EL (cell line): Measurements from ENCODE around the gene CPZ.

Experiments used
- DNase-seq: peaks from one replicate; pipeline ENCODE4 v3.0.0-alpha.2; 2016

The CPZ gene

DNA sequence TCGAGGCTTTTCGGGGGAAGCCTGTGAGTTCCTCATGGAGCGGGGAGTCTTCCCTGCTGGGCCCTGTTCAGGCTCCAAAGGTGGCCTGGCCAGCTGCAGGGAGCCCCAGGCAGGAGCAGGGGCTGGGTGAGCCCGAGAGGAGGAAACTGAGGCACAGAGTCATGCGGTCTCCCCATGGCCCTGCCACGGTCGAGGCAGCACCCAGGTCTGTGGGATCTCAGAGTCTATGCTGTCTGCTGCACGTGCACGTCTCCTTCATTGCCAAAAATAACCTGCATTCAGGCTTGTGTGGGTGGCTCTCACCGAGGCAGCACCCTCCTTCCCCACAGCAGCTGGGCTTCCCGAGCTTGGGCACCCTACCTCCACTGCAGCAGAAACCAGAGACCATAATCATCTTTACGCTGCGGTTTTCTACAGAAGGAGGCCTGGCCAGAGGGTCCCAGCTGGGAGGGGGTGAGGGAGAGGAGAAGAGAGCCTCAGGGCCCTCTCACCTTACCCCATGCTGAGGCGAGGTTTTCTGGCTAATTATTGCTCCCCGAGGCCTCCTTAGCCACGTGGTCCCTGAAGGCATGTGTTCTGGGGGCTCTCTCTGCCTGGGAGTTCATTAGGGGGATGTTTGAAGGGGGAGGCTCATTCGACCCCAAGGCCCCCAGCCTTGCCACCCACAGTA, 64.3 kb downstream of the CPZ start:
- no peak for DNase-seq

DNA sequence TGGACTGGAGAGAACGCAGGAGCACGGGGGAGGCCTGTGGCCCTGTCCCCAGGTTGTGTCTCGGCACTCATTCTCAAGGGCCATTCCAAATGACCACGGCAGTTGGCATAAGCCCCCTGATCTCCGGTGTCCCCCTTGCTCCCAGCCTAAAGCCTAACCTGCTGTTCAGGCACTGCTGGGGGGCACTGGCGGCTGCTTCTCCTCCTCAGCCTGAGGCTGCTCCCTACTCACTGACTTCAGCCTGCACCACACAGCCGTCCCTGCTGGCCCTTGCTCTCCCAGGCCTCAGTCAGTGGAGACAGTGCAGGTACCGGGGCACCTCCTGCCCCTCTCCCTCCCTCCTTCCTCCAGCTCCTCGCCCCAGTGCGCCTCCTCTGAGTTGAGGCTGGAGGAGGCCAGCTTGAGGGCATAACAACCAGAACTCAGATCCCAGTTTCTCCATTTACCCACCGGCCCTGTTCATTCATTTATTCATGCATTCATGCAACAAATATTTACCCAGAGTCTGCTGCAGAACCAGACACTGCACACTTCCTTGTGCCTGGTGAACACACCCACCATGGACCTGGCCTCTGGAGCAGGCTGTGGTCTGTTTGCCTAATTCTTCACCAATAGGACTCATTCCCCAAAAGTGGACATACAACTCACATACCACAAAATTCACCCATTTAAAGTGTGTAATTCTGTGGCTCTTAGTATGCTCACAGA, 65.0 kb downstream of the CPZ start:
- DNase-seq: no peak

DNA sequence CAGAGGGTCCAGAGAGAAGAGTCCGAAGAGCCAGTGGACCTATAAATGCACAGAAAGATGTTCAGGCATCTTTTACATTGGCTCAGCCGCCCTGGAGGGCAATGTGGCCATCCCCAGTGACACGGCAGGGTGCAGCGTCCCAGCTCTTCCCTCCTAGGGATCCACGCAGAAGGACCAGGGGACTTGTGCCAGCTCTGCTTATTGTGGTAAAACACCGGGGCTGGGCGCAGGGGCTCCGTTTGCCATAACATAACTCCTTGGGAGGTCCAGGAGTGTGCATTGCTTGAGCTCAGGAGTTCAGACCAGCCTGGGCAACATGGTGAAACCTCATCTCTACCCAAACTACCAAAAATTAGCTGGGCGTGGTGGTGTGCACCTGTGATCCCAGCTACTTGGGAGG, 70.2 kb downstream of the CPZ start:
- no peak for DNase-seq

DNA sequence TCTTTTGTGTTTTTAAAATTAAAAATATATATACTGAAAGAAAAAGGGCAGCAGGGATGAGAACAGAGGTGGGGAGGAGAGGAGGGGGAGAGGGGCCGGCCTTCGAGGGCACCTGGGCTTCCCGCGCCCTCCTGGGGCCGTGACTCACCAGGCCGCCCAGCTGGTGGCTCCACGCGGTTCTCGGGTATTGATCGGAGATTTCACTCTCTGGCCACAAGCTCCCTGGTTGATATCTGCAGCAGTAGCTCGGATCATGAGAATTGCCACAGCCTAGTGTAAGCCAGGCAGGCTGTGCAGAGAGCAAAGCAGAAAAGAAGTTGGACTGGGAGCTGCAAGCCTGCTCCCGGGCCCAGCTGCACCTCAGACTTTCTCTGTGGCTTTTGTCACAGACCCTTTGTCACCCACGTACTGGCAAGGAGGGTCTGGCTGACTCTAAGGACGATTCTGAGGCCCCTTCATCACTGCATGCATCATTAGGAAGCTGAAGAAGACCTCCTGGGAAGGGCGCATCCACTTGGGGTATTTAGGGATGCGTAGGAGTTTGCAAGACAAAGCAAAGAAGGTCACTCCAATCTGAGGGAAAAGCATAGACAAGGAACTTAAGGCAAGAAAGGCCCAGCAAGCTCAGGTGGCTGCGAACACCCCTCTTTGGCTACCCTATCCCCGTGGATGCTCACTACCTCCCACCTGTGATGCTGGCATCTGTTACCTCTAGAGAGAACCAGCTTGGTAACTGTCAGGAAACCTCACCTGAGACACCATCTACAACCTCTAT, 71.7 kb downstream of the CPZ start:
- no peak for DNase-seq

DNA sequence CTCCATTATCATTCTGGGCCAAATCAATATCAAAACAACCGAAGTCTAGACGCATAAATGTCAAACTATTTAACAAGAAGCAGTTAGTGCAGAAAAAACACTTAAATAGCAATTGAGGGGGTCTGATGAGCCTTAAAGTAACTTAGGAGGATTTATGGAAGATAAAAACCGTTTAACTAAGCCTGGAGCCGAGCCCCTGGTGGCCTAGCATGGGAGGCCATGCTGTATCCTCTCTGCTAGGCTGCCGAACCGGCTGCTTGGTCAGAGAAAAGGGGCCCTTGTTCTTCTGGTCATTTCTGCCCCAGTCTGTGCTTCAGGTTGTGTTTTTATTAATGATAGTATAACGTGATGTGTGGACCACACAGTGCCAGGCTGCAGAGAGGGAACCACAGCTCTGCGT, 72.4 kb downstream of the CPZ start:
- DNase-seq: no peak

DNA sequence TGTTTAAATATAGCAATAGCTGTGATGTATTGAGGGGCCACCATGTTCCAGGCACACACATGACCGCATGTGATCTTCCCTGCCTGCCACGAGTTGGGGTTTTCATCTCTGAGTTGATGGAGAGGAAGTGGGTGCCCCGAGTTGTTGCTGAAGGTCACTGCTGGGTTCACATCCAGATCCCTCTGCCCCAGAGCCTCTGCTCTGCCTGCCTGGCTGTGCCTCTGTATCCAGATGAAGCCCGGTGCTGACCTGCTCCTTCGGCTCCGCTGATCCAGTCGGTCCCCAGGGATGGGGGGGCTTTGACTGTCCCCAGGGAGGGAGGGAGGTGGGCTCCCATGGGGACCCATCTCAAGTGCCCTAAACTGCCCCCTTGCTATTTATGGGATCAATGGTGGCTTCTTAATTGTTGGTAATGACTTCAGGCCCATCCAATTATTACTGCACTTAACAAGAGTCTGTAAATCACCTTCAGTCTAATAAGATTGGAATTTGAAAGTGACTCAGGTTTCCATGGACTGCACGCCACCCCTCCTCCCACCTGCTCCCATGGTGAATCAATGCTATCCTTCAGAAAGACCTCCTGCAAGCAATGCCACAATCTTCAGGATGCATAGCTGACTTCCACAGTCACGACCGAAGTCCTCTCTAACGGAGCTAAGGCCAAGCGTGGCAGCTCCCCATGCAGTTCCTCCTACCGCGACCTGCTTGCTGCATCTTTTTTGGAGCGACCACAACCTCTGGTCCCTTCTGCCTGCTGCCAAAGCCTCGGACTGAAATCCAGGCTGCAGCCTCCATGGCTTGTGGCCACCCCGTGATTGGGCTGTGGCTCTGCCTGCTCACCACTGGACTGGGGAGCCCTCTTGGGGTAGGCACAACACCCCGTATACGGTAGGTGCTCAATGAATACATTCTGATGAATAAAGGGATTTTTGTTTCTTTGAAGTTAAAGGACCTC, 73.1 kb downstream of the CPZ start:
- DNase-seq: peak; percentile 19

DNA sequence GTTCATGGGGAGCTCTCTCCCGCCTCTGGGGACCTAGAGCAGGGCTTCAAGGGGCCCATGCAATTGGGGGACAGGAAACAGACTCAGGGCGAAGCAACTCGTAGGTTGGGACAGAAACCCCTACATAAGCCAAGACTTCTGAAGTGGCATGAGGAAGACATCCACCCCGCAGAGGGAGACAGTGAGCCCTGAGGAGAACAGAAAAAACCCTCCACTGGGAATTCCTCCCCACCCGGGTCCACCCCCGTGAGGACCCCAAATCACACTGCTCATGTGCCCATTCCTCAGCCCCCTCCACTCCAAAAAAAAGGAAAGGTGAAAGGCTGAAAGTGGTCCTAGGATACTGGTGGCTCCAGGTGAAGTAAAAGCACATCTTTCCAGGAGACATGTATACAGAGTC, 74.0 kb downstream of the CPZ start:
- DNase-seq: no peak
